ENCODE measurements around the gene ARID1B. TPM values are rescaled to one million over a fixed set of nuclear protein-coding genes. Genes with fewer than 3 reads are reported as not detected.

ARID1B gene
- total and polyA plus RNA-seq, 10 of the 15 experiments (the other 5 are each of a cell fraction or from before 2014, with no cell fraction given), result 24.7 to 133 (median 54.6) TPM

DNA sequence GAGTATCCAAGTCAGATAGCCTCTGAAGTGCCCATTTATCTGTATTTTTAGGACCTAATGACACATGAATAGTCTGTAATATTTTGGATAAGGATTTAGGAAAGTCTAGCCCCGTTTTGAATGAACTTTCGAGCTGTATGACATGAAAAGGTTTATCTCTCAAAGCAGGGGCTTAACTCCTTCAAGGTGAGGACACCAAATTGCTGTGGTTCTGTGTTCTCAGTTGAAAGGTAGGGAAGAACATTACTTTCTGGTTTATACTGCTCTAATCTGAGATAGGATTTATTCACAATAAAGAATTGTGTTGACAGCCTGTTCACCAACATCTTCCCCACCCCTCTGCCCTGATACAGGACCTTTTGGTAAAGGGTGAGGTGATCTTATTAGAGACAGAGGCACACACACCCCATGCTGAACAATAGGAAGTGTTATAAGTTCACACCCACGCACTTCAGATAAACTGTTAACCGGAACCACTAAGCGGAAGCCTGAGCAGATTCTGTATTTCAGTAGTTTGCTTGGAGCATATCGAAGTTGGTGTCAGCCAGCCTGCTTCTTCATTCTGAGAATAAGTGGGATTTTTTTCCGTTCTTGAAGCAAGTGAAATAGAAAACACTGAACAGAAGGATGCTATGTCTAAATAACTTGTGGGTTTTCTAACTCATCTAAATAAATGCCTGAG is 322.9 kb downstream of the ARID1B start (continued):
- TF ChIP-seq, protein P1, sequence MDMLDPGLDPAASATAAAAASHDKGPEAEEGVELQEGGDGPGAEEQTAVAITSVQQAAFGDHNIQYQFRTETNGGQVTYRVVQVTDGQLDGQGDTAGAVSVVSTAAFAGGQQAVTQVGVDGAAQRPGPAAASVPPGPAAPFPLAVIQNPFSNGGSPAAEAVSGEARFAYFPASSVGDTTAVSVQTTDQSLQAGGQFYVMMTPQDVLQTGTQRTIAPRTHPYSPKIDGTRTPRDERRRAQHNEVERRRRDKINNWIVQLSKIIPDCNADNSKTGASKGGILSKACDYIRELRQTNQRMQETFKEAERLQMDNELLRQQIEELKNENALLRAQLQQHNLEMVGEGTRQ (IDR thresholded peaks at IDR 0.05; ENCODE audit: borderline replicate concordance, low read depth, low read length), result no peak
- TF ChIP-seq SMC3 (IDR thresholded peaks at IDR 0.05; ENCODE audit: borderline replicate concordance, low read length), result 0 out of 2 replicates have a peak, but pooled peaks have one; percentile 8
- TF ChIP-seq, protein P2, sequence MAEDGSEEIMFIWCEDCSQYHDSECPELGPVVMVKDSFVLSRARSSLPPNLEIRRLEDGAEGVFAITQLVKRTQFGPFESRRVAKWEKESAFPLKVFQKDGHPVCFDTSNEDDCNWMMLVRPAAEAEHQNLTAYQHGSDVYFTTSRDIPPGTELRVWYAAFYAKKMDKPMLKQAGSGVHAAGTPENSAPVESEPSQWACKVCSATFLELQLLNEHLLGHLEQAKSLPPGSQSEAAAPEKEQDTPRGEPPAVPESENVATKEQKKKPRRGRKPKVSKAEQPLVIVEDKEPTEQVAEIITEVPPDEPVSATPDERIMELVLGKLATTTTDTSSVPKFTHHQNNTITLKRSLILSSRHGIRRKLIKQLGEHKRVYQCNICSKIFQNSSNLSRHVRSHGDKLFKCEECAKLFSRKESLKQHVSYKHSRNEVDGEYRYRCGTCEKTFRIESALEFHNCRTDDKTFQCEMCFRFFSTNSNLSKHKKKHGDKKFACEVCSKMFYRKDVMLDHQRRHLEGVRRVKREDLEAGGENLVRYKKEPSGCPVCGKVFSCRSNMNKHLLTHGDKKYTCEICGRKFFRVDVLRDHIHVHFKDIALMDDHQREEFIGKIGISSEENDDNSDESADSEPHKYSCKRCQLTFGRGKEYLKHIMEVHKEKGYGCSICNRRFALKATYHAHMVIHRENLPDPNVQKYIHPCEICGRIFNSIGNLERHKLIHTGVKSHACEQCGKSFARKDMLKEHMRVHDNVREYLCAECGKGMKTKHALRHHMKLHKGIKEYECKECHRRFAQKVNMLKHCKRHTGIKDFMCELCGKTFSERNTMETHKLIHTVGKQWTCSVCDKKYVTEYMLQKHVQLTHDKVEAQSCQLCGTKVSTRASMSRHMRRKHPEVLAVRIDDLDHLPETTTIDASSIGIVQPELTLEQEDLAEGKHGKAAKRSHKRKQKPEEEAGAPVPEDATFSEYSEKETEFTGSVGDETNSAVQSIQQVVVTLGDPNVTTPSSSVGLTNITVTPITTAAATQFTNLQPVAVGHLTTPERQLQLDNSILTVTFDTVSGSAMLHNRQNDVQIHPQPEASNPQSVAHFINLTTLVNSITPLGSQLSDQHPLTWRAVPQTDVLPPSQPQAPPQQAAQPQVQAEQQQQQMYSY (CRISPR knock-in tag; IDR thresholded peaks at IDR 0.05), result no peak
- peak; percentile 41 to 45; a peak in 2 of 4 replicates for TF ChIP-seq BHLHE40 (IDR thresholded peaks at IDR 0.05; ENCODE audit: borderline replicate concordance in 1 of 2, low read depth in 2 of 2, low read length in 1 of 2)
- no peak for TF ChIP-seq RAD21 (IDR thresholded peaks at IDR 0.05; ENCODE audit: insufficient read depth, low read depth, low read length)
- TF ChIP-seq, protein P3, sequence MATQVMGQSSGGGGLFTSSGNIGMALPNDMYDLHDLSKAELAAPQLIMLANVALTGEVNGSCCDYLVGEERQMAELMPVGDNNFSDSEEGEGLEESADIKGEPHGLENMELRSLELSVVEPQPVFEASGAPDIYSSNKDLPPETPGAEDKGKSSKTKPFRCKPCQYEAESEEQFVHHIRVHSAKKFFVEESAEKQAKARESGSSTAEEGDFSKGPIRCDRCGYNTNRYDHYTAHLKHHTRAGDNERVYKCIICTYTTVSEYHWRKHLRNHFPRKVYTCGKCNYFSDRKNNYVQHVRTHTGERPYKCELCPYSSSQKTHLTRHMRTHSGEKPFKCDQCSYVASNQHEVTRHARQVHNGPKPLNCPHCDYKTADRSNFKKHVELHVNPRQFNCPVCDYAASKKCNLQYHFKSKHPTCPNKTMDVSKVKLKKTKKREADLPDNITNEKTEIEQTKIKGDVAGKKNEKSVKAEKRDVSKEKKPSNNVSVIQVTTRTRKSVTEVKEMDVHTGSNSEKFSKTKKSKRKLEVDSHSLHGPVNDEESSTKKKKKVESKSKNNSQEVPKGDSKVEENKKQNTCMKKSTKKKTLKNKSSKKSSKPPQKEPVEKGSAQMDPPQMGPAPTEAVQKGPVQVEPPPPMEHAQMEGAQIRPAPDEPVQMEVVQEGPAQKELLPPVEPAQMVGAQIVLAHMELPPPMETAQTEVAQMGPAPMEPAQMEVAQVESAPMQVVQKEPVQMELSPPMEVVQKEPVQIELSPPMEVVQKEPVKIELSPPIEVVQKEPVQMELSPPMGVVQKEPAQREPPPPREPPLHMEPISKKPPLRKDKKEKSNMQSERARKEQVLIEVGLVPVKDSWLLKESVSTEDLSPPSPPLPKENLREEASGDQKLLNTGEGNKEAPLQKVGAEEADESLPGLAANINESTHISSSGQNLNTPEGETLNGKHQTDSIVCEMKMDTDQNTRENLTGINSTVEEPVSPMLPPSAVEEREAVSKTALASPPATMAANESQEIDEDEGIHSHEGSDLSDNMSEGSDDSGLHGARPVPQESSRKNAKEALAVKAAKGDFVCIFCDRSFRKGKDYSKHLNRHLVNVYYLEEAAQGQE (IDR thresholded peaks at IDR 0.05; ENCODE audit: low read depth, low read length), result no peak
- peak; percentile 89 for TF ChIP-seq NFIC (IDR thresholded peaks at IDR 0.05; ENCODE audit: low read depth, low read length)
- TF ChIP-seq TCF3 (IDR thresholded peaks at IDR 0.05; ENCODE audit: borderline replicate concordance, insufficient read depth, low read depth, low read length), result 0 out of 2 replicates have a peak, but pooled peaks have one; percentile 31
- no peak for TF ChIP-seq SUPT20H (IDR thresholded peaks at IDR 0.05; ENCODE audit: borderline replicate concordance, control insufficient read depth, low read depth, low read length)
- TF ChIP-seq NR2C1 (IDR thresholded peaks at IDR 0.05), result peak; percentile 37; the same call in 1 of the 2 replicates
- TF ChIP-seq ZNF207 (IDR thresholded peaks at IDR 0.05; ENCODE audit: borderline replicate concordance), result no peak
- TF ChIP-seq, protein P4, sequence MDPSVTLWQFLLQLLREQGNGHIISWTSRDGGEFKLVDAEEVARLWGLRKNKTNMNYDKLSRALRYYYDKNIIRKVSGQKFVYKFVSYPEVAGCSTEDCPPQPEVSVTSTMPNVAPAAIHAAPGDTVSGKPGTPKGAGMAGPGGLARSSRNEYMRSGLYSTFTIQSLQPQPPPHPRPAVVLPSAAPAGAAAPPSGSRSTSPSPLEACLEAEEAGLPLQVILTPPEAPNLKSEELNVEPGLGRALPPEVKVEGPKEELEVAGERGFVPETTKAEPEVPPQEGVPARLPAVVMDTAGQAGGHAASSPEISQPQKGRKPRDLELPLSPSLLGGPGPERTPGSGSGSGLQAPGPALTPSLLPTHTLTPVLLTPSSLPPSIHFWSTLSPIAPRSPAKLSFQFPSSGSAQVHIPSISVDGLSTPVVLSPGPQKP (IDR thresholded peaks at IDR 0.05; ENCODE audit: low read depth, low read length), result peak; percentile 52; the same call in 1 of the 2 replicates
- peak; percentile 68 for TF ChIP-seq GABPA (IDR thresholded peaks at IDR 0.05; ENCODE audit: low read depth)
- peak in 1 of 2 experiments; percentile 98; a peak in 2 of 4 replicates for TF ChIP-seq ETV6 (conservative IDR thresholded peaks at IDR 0.05 in 1 of 2, IDR thresholded peaks at IDR 0.05 in 1 of 2; ENCODE audit: borderline replicate concordance in 1 of 2, low read depth in 1 of 2)
- peak; percentile 95 for TF ChIP-seq PAX5 (IDR thresholded peaks at IDR 0.05; ENCODE audit: borderline replicate concordance, low read depth, low read length)
- TF ChIP-seq, protein P5, sequence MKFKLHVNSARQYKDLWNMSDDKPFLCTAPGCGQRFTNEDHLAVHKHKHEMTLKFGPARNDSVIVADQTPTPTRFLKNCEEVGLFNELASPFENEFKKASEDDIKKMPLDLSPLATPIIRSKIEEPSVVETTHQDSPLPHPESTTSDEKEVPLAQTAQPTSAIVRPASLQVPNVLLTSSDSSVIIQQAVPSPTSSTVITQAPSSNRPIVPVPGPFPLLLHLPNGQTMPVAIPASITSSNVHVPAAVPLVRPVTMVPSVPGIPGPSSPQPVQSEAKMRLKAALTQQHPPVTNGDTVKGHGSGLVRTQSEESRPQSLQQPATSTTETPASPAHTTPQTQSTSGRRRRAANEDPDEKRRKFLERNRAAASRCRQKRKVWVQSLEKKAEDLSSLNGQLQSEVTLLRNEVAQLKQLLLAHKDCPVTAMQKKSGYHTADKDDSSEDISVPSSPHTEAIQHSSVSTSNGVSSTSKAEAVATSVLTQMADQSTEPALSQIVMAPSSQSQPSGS (IDR thresholded peaks at IDR 0.05; ENCODE audit: low read length), result peak; percentile 84
- no peak for TF ChIP-seq LARP7 (IDR thresholded peaks at IDR 0.05)

Data from GM12878 (cell line).